Activated naive CD8-positive, alpha-beta T cell treated with anti-CD3 and anti-CD28 coated beads, Interleukin-2, amount 50 U/mL, for 24 hours (primary cell): ENCODE data around the gene PHC2.

ENCODE experiments used
- ATAC-seq: fragments of 150-1000 bp; cut with Tn5 transposase; one replicate; pipeline ENCODE4 v1.10.0; 2021
- DNase-seq: peaks from one replicate; pipeline ENCODE4 v3.0.0; 2021
- H3K27ac Mint-ChIP-seq: one replicate; pipeline ENCODE4 v1.8.0; 2021; ENCODE audit warnings: mild to moderate bottlenecking, mixed read lengths
- H3K27me3 Mint-ChIP-seq: one replicate; pipeline ENCODE4 v1.8.0; 2021; ENCODE audit warnings: mixed read lengths
- H3K36me3 Mint-ChIP-seq: one replicate; pipeline ENCODE4 v1.8.0; 2021; ENCODE audit warnings: low read depth, mixed read lengths
- H3K4me1 Mint-ChIP-seq: one replicate; pipeline ENCODE4 v1.8.0; 2021; ENCODE audit warnings: mixed read lengths
- H3K4me3 Mint-ChIP-seq: one replicate; pipeline ENCODE4 v1.8.0; 2021; ENCODE audit warnings: mild to moderate bottlenecking, moderate library complexity, mixed read lengths
- H3K9me3 Mint-ChIP-seq: one replicate; pipeline ENCODE4 v1.8.0; 2021; ENCODE audit warnings: mixed read lengths

The PHC2 gene

GRCh38 chr1:33287317-33287716 lies 143.6 kb downstream of the PHC2 start:
- no peaks in the 10 kb centered on the region for H3K27me3 Mint-ChIP-seq
- H3K4me1 Mint-ChIP-seq, result no peaks in the 10 kb centered on the region
- no peak for ATAC-seq
- H3K36me3 Mint-ChIP-seq, result peaks cover 10% of the 10 kb centered on the region
- DNase-seq, result no peak
- H3K9me3 Mint-ChIP-seq, result no peaks in the 10 kb centered on the region
- H3K4me3 Mint-ChIP-seq, result no peak overlapping the region
- H3K27ac Mint-ChIP-seq, result no peak overlapping the region

- peaks cover 11% of the 10 kb centered on the region for H3K36me3 Mint-ChIP-seq
- no peaks in the 10 kb centered on the region for H3K27me3 Mint-ChIP-seq
- no peak for DNase-seq
- no peak for ATAC-seq
- H3K4me1 Mint-ChIP-seq, result no peaks in the 10 kb centered on the region
- no peak overlapping the region for H3K4me3 Mint-ChIP-seq
- no peaks in the 10 kb centered on the region for H3K9me3 Mint-ChIP-seq
- no peak overlapping the region for H3K27ac Mint-ChIP-seq
Measured at GRCh38 chr1:33286451-33287185, 144.3 kb downstream of the PHC2 start.

GRCh38 chr1:33284049-33284448 lies 146.8 kb downstream of the PHC2 start:
- no peak for DNase-seq

GRCh38 chr1:33282791-33283190 lies 148.1 kb downstream of the PHC2 start:
- Mint-ChIP-seq H3K9me3 (no peaks in the 10 kb centered on the region), H3K27ac (no peak overlapping the region), H3K27me3 (no peaks in the 10 kb centered on the region), H3K4me1 (no peaks in the 10 kb centered on the region), H3K4me3 (no peak overlapping the region), H3K36me3 (peaks cover 9% of the 10 kb centered on the region)
- ATAC-seq, result no peak
- DNase-seq, result no peak

More at GRCh38 chr1:33284049-33284448, 146.8 kb downstream of the PHC2 start:
- Mint-ChIP-seq H3K27me3 (no peaks in the 10 kb centered on the region), H3K36me3 (peaks cover 9% of the 10 kb centered on the region), H3K27ac (no peak overlapping the region), H3K9me3 (no peaks in the 10 kb centered on the region), H3K4me3 (no peak overlapping the region), H3K4me1 (no peaks in the 10 kb centered on the region)
- no peak for ATAC-seq

- Mint-ChIP-seq H3K4me1 (no peaks in the 10 kb centered on the region), H3K27ac (no peak overlapping the region), H3K36me3 (peaks cover 5% of the 10 kb centered on the region), H3K27me3 (no peaks in the 10 kb centered on the region), H3K9me3 (no peaks in the 10 kb centered on the region), H3K4me3 (no peak overlapping the region)
- no peak for ATAC-seq
- DNase-seq, result no peak
Measured at GRCh38 chr1:33281554-33282303, 149.2 kb downstream of the PHC2 start.

- Mint-ChIP-seq H3K27ac (no peak overlapping the region), H3K27me3 (no peaks in the 10 kb centered on the region), H3K9me3 (no peaks in the 10 kb centered on the region), H3K4me1 (no peaks in the 10 kb centered on the region), H3K4me3 (no peak overlapping the region), H3K36me3 (peaks cover 5% of the 10 kb centered on the region)
- ATAC-seq (no peak), DNase-seq (no peak)
Measured at GRCh38 chr1:33280091-33280661, 150.7 kb downstream of the PHC2 start.

- ATAC-seq (no peak), DNase-seq (no peak)
- H3K4me3 Mint-ChIP-seq, result no peak overlapping the region
- peaks cover 11% of the 10 kb centered on the region for H3K4me1 Mint-ChIP-seq
- H3K9me3 Mint-ChIP-seq, result no peaks in the 10 kb centered on the region
- H3K36me3 Mint-ChIP-seq, result peaks cover 3% of the 10 kb centered on the region
- no peaks in the 10 kb centered on the region for H3K27me3 Mint-ChIP-seq
- no peak overlapping the region for H3K27ac Mint-ChIP-seq
Measured at GRCh38 chr1:33277488-33278084, 153.3 kb downstream of the PHC2 start.

GRCh38 chr1:33276573-33277298 lies 154.2 kb downstream of the PHC2 start:
- H3K27me3 Mint-ChIP-seq, result no peaks in the 10 kb centered on the region
- H3K9me3 Mint-ChIP-seq, result no peaks in the 10 kb centered on the region
- no peak overlapping the region for H3K27ac Mint-ChIP-seq
- ATAC-seq, result no peak
- peaks cover 12% of the 10 kb centered on the region for H3K4me1 Mint-ChIP-seq
- H3K4me3 Mint-ChIP-seq, result no peak overlapping the region
- no peak for DNase-seq
- H3K36me3 Mint-ChIP-seq, result peaks cover 1% of the 10 kb centered on the region

GRCh38 chr1:33275706-33276572 lies 155.0 kb downstream of the PHC2 start:
- H3K27me3 Mint-ChIP-seq, result no peaks in the 10 kb centered on the region
- no peak for ATAC-seq
- no peak for DNase-seq
- H3K9me3 Mint-ChIP-seq, result no peaks in the 10 kb centered on the region
- peaks cover 16% of the 10 kb centered on the region for H3K4me1 Mint-ChIP-seq
- H3K36me3 Mint-ChIP-seq, result peaks cover 1% of the 10 kb centered on the region
- H3K4me3 Mint-ChIP-seq, result no peak overlapping the region
- no peak overlapping the region for H3K27ac Mint-ChIP-seq

GRCh38 chr1:33275195-33275594 lies 155.7 kb downstream of the PHC2 start:
- no peak overlapping the region for H3K27ac Mint-ChIP-seq

GRCh38 chr1:33274446-33274845 lies 156.4 kb downstream of the PHC2 start:
- H3K27ac Mint-ChIP-seq, result no peak overlapping the region
- H3K27me3 Mint-ChIP-seq, result no peaks in the 10 kb centered on the region
- no peaks in the 10 kb centered on the region for H3K9me3 Mint-ChIP-seq
- H3K4me1 Mint-ChIP-seq, result peaks cover 16% of the 10 kb centered on the region
- no peaks in the 10 kb centered on the region for H3K36me3 Mint-ChIP-seq
- no peak for DNase-seq
- ATAC-seq, result no peak
- H3K4me3 Mint-ChIP-seq, result no peak overlapping the region

More at GRCh38 chr1:33275195-33275594, 155.7 kb downstream of the PHC2 start:
- H3K4me1 Mint-ChIP-seq, result peaks cover 16% of the 10 kb centered on the region
- DNase-seq (no peak), ATAC-seq (no peak)
- no peaks in the 10 kb centered on the region for H3K27me3 Mint-ChIP-seq
- peaks cover 1% of the 10 kb centered on the region for H3K36me3 Mint-ChIP-seq
- no peak overlapping the region for H3K4me3 Mint-ChIP-seq
- H3K9me3 Mint-ChIP-seq, result no peaks in the 10 kb centered on the region

GRCh38 chr1:33273961-33274371 lies 156.9 kb downstream of the PHC2 start:
- Mint-ChIP-seq H3K4me3 (no peak overlapping the region), H3K27me3 (no peaks in the 10 kb centered on the region), H3K9me3 (no peaks in the 10 kb centered on the region), H3K27ac (no peak overlapping the region), H3K4me1 (peaks cover 16% of the 10 kb centered on the region), H3K36me3 (no peaks in the 10 kb centered on the region)
- ATAC-seq (no peak), DNase-seq (no peak)
